Right ventricle myocardium superior (tissue), 1 donor: ENCODE data around the gene ANKRD60. TPM values are rescaled to one million over a fixed set of nuclear protein-coding genes. Genes with fewer than 3 reads are reported as not detected.

Experiments
- ATAC-seq: fragments of 200-7000 bp; cut with Tn5 transposase; one replicate; pipeline ENCODE4 v1.9.1; 2020; ENCODE audit warnings: mild to moderate bottlenecking; ENCODE audit not compliant: poor library complexity
- DNase-seq: peaks from one replicate; pipeline ENCODE4 v3.0.0-alpha.2; 2020
- intact Hi-C: fragments of 100-400 bp; cut with DNase I; formaldehyde crosslinking; loops from one replicate; pipeline ENCODE4 v1.11.2; 2022
- long read RNA-seq: library from polyadenylated mRNA; unstranded; transcript quantifications from one replicate; pipeline ENCODE4 v2.0.0, GENCODE V29; 2021
- total RNA-seq: library from RNA; stranded (reverse); fragmentation: NEBNext Ultra II Directional; extraction: Animal tissue kit (Norgen Biotek cat#: 25700); gene quantifications from one replicate; pipeline ENCODE4 v1.2.1, GENCODE V29; 2021
- donor health status: DM: no; HTN: yes; CAD: no; lungs with severe emphysema.

The ANKRD60 gene
- total RNA-seq = not detected
- long read RNA-seq = 0 reads

- intact Hi-C loops = no loop called here
- DNase-seq (no peak), ATAC-seq (peak; percentile 30)
These were observed at the start of gene ANKRD60 for GRCh38 chr20:58228484-58229197. Gene ANKRD60, minus strand, starts transcription at chr20:58228653. Its CDS starts 0 bp downstream, at chr20:58228653.

DNA sequence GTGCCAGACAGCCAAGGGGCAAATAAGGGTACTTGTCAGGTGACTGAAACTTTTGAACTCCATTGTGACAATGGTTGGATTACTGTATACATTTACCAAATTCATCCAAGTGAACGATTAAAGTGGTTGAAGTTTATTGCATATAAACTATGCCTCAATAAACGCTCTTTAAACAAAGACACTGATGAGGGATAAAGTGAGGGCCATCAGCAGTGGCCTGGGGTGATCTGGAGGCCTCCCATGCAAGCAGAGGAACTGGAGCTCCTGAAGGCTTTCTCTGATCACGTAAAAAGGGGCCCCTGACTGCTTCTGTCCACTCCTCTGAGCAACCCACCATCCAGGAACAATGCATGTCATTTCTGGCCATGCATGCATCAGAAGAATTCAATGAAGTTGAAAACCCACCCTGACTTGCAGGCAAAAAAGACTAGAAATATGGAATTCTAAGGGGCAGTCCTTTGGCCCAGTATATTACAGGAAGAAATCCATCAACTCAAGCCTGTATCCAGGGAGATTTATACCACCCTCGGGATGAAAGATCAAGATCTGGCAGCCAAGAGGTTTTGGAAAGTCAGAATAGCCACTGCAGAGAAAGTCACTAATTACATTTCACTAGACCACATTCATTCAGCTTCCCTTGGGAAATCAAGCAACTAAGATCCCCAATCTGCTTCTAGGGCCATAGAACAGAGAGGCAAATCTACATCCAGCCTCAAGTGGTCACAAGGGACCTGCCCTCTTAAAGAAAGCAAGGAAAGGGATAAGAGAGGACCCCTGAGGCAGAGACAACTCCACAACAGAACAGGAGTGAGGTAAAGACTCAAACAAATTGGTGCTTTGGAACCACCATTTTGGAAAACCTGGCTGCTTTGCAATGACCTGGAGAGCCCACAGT is 49.4 kb upstream of the ANKRD60 start:
- intact Hi-C loops = no loop called here
- DNase-seq (no peak), ATAC-seq (no peak)

GRCh38 chr20:58277107-58277506 is 48.7 kb upstream of the ANKRD60 start:
- intact Hi-C loops = no loop called here
- ATAC-seq = no peak
- no peak for DNase-seq

- ATAC-seq (no peak), DNase-seq (no peak)
- intact Hi-C loops = no loop called here
These were observed 45.9 kb upstream of the ANKRD60 start for GRCh38 chr20:58274384-58274783.

DNA sequence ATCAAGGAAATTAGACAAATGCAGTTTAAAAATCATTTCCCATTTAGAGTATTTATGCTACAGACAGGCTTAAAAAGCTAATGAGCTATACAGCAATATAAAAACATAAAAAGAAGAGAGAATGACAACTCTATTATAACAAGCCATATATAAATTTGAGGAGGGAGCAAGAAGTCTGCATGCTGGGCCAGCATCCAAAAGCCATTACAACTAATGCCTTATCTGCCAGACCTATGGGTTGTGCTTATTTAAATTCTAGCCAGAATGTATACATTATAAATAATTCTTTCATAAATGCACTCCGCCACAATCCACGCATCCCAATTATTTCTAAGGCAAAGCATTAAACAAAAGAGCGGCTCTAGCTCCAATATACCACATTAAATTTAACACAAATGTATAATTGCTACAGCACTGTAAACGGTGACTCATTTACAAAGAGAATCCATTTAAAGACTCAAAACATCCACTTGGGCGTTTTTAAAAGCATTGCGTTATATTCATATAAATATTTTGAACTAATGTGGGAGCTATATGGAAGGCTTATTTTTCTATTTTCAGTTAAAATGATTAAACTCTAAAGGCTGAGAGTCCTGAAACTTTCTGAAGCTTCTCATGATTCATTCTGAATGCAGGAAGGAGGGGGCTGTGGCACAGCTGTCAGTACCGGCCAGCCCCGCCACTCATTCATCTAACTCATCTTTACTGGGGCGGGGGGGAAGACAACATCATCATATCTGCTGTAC is 43.3 kb upstream of the ANKRD60 start:
- intact Hi-C loops = no loop called here
- no peak for ATAC-seq
- no peak for DNase-seq

DNA sequence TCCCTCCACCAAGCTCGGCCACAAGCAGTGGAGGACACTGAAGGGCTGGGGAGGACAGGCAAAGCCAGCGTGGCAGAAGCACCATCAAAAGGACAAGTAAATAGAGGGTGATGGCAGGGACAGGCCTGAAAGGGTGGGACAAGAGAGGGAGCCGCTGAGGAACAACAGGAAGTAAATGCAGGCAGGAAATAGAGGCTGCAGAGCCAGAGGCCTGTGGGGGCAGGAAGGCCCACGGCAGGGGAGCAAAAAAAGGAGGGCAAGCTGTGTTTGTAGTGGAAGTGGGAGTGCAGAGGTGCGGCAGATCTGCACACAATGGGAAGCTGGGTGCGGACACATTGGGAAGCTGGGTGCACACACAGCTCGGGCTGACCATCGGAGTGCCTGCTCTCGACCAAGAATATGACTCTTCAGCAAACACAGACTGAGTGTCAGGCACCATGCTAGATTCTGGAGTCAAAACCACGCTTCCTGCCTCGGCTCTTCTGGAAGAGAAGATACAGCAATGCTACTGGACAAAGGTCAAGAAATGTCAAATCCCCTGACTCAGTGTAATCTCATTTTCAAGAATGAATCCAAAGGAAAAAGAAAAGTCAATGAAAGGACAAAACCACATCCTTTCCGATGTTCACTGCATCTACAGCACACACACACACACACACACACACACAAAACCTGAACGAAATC is 40.6 kb upstream of the ANKRD60 start:
- intact Hi-C loops = no loop called here
- DNase-seq = no peak
- no peak for ATAC-seq

- intact Hi-C loops = no loop called here
- ATAC-seq (no peak), DNase-seq (no peak)
These were observed 40.0 kb upstream of the ANKRD60 start for GRCh38 chr20:58268421-58268821.

- intact Hi-C loops = no loop called here
- DNase-seq = no peak
- no peak for ATAC-seq
These were observed 39.1 kb upstream of the ANKRD60 start for GRCh38 chr20:58267389-58268215.

GRCh38 chr20:58264271-58264670 is 35.8 kb upstream of the ANKRD60 start:
- intact Hi-C loops = no loop called here
- ATAC-seq (no peak), DNase-seq (no peak)

DNA sequence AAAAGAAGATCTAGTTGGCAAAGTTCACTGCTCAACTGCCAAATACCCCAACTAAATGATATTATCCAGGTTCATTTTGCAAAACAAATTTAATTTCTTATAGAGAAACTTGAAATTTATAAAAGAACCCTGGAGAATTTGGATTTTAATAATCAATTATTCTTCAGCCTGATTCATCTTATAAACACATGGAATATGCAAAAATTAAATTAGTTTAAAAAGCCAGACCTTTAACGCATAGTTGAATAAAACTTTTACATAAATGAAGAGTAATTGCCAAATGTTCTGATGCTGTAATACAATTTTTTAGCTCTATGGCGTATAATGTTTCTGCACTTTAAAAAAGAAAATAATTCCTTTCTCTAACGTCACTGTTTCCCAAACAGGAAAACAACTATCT is 33.2 kb upstream of the ANKRD60 start:
- intact Hi-C loops = no loop called here
- DNase-seq (no peak), ATAC-seq (no peak)

GRCh38 chr20:58260006-58260405 is 31.6 kb upstream of the ANKRD60 start:
- ATAC-seq (no peak), DNase-seq (no peak)
- intact Hi-C loops = no loop called here

GRCh38 chr20:58256842-58257241 is 28.4 kb upstream of the ANKRD60 start:
- intact Hi-C loops = no loop called here
- DNase-seq (no peak), ATAC-seq (no peak)

- intact Hi-C loops = no loop called here
- DNase-seq (no peak), ATAC-seq (no peak)
These were observed 27.9 kb upstream of the ANKRD60 start for GRCh38 chr20:58256307-58256706.

- ATAC-seq = no peak
- intact Hi-C loops = no loop called here
- no peak for DNase-seq
These were observed 26.4 kb upstream of the ANKRD60 start for GRCh38 chr20:58254890-58255289.

DNA sequence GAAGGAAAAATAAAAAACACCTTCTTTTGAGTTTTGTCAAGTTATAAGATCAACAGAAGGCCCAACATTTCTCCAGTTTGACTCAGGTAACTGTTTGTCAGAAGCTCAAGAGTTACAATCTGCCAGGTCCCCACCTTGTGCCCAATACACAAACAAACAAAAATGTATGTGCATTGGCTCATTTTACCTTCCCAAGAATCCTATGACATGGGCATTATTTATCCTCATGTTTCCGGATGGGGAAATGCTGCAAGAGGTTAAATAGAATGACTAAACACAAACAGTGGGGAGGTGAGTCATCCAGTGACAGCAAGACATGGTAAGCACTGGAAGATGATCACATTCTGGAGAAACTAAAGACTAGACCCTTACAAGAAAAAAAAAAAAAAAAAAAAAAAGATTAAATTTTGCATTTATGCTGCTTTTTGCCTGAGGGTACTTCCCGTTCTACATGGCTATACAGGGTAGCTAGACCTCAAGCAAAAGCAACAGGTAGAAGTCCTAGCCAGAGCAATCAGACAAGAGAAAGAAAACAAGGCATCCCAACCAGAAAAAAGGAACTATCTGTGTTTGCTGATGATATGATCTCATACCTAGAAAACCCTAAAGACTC is 23.6 kb upstream of the ANKRD60 start:
- intact Hi-C loops = no loop called here
- DNase-seq (no peak), ATAC-seq (no peak)

- DNase-seq (no peak), ATAC-seq (no peak)
- intact Hi-C loops = no loop called here
These were observed 23.0 kb upstream of the ANKRD60 start for GRCh38 chr20:58251348-58251978.

GRCh38 chr20:58246346-58246745 is 17.9 kb upstream of the ANKRD60 start:
- intact Hi-C loops = loop anchor here (10.0 kb wide), 1 partner anchor 398 kb away; no protein-coding TSS in a partner anchor
- DNase-seq = no peak
- ATAC-seq = no peak
